ENCODE measurements around the gene SH3BP5.

The SH3BP5 gene

GRCh38 chr3:15303216-15303615 lies 29.2 kb downstream of the SH3BP5 start:
- no peak for TF ChIP-seq CTCF (IDR thresholded peaks at IDR 0.05; ENCODE audit: low read length)
- no peak for TF ChIP-seq EZH2phosphoT487 (IDR thresholded peaks at IDR 0.05; ENCODE audit: low read length)
- TF ChIP-seq EZH2 (optimal IDR thresholded peaks at IDR 0.05; ENCODE audit: low read depth, low read length), result no peak
- Histone ChIP-seq H3K36me3 (replicated peaks; ENCODE audit: insufficient read depth, low read length) (no peaks in the 10 kb centered on the region), H3K9me2 (replicated peaks; ENCODE audit: insufficient read depth, low read length) (no peaks in the 10 kb centered on the region), H3F3A (ENCODE audit: insufficient read depth, low read length) (no peaks in the 10 kb centered on the region), H3K27me3 (replicated peaks; ENCODE audit: insufficient read depth, low read length) (no peaks in the 10 kb centered on the region), H2AFZ (ENCODE audit: low read length) (no peak overlapping the region), H3K4me3 (ENCODE audit: low read length) (no peak overlapping the region), H3K27ac (ENCODE audit: low read length) (no peak overlapping the region), H3K4me1 (ENCODE audit: low read length) (no peaks in the 10 kb centered on the region), H3K4me2 (ENCODE audit: low read depth, low read length) (no peak overlapping the region), H3K9me3 (replicated peaks; ENCODE audit: insufficient read depth, low read length) (no peaks in the 10 kb centered on the region), H3K9ac (ENCODE audit: low read length) (no peak overlapping the region), H4K20me1 (ENCODE audit: insufficient read depth, low read length) (no peaks in the 10 kb centered on the region), H3K79me2 (ENCODE audit: low read length) (no peaks in the 10 kb centered on the region)
- no peak for DNase-seq

- Histone ChIP-seq H3F3A (ENCODE audit: insufficient read depth, low read length) (no peaks in the 10 kb centered on the region), H3K4me1 (ENCODE audit: low read length) (no peaks in the 10 kb centered on the region), H3K4me3 (ENCODE audit: low read length) (no peak overlapping the region), H2AFZ (ENCODE audit: low read length) (no peak overlapping the region), H3K9me3 (replicated peaks; ENCODE audit: insufficient read depth, low read length) (no peaks in the 10 kb centered on the region), H3K9me2 (replicated peaks; ENCODE audit: insufficient read depth, low read length) (no peaks in the 10 kb centered on the region), H3K79me2 (ENCODE audit: low read length) (no peaks in the 10 kb centered on the region), H3K9ac (ENCODE audit: low read length) (no peak overlapping the region), H3K4me2 (ENCODE audit: low read depth, low read length) (no peak overlapping the region), H4K20me1 (ENCODE audit: insufficient read depth, low read length) (no peaks in the 10 kb centered on the region), H3K36me3 (replicated peaks; ENCODE audit: insufficient read depth, low read length) (no peaks in the 10 kb centered on the region), H3K27me3 (replicated peaks; ENCODE audit: insufficient read depth, low read length) (no peaks in the 10 kb centered on the region), H3K27ac (ENCODE audit: low read length) (no peak overlapping the region)
- no peak for DNase-seq
- TF ChIP-seq CTCF (IDR thresholded peaks at IDR 0.05; ENCODE audit: low read length), result no peak
These were observed 30.6 kb downstream of the SH3BP5 start for GRCh38 chr3:15301761-15302160.

GRCh38 chr3:15300323-15301078 lies 31.9 kb downstream of the SH3BP5 start:
- TF ChIP-seq EZH2phosphoT487 (IDR thresholded peaks at IDR 0.05; ENCODE audit: low read length) (no peak), CTCF (IDR thresholded peaks at IDR 0.05; ENCODE audit: low read length) (no peak), EZH2 (optimal IDR thresholded peaks at IDR 0.05; ENCODE audit: low read depth, low read length) (no peak)
- H4K20me1 ChIP-seq (ENCODE audit: insufficient read depth, low read length), result no peaks in the 10 kb centered on the region
- DNase-seq, result no peak
- H3K4me1 ChIP-seq (ENCODE audit: low read length), result no peaks in the 10 kb centered on the region
- H3K27me3 ChIP-seq (replicated peaks; ENCODE audit: insufficient read depth, low read length), result no peaks in the 10 kb centered on the region
- no peak overlapping the region for H3K27ac ChIP-seq (ENCODE audit: low read length)
- H2AFZ ChIP-seq (ENCODE audit: low read length), result no peak overlapping the region
- no peaks in the 10 kb centered on the region for H3K79me2 ChIP-seq (ENCODE audit: low read length)
- H3K9me2 ChIP-seq (replicated peaks; ENCODE audit: insufficient read depth, low read length), result no peaks in the 10 kb centered on the region
- H3K4me2 ChIP-seq (ENCODE audit: low read depth, low read length), result no peak overlapping the region
- H3F3A ChIP-seq (ENCODE audit: insufficient read depth, low read length), result no peaks in the 10 kb centered on the region
- H3K4me3 ChIP-seq (ENCODE audit: low read length), result no peak overlapping the region
- H3K9ac ChIP-seq (ENCODE audit: low read length), result no peak overlapping the region
- H3K36me3 ChIP-seq (replicated peaks; ENCODE audit: insufficient read depth, low read length), result no peaks in the 10 kb centered on the region
- no peaks in the 10 kb centered on the region for H3K9me3 ChIP-seq (replicated peaks; ENCODE audit: insufficient read depth, low read length)
